HCT116 (cell line): ENCODE data around the gene BTBD2.

ENCODE experiments used
- CTCF ChIP-seq, 3 experiments: fragments of 200-600 bp in 1 of 3; sonication (generic) in 1 of 3; IDR thresholded peaks in 2 of 3; conservative IDR thresholded peaks in 1 of 3; 2 replicates each; pipeline ENCODE4 v1.5.1; 2012 to 2017; ENCODE audit warnings: low read depth in 2 of 3, low read length in 2 of 3, antibody characterized with exemption in 1 of 3, borderline replicate concordance in 1 of 3, control low read depth in 1 of 3, mild to moderate bottlenecking in 1 of 3, mixed read lengths in 1 of 3, mixed run types in 1 of 3, moderate library complexity in 1 of 3; ENCODE audit not compliant: insufficient read depth in 1 of 3
- EGR1 ChIP-seq: IDR thresholded peaks from 2 replicates; pipeline ENCODE4 v1.6.1; 2012; ENCODE audit warnings: low read depth
- EZH2phosphoT487 ChIP-seq: fragments of 200-600 bp; IDR thresholded peaks from 2 replicates; pipeline ENCODE4 v1.6.1; 2018; ENCODE audit warnings: antibody characterized with exemption, borderline replicate concordance
- JUND ChIP-seq: IDR thresholded peaks from 2 replicates; pipeline ENCODE4 v1.6.1; 2012
- POLR2A ChIP-seq: IDR thresholded peaks from 2 replicates; pipeline ENCODE4 v1.7.0; 2011; ENCODE audit warnings: borderline replicate concordance; ENCODE audit not compliant: insufficient read depth, insufficient read length; ENCODE audit errors: extremely low read depth
- POLR2AphosphoS5 ChIP-seq: IDR thresholded peaks from 2 replicates; pipeline ENCODE4 v1.6.1; 2011; ENCODE audit warnings: mild to moderate bottlenecking, low read depth, low read length, moderate library complexity
- REST ChIP-seq: IDR thresholded peaks from 2 replicates; pipeline ENCODE4 v1.6.1; 2012; ENCODE audit warnings: low read depth
- SIN3A ChIP-seq: IDR thresholded peaks from 2 replicates; pipeline ENCODE4 v1.6.1; 2012; ENCODE audit warnings: low read depth
- SRF ChIP-seq: IDR thresholded peaks from 2 replicates; pipeline ENCODE4 v1.6.1; 2012; ENCODE audit warnings: low read depth
- ZNF274 ChIP-seq: fragments of 200-500 bp; sonication (Bioruptor generic); IDR thresholded peaks from 2 replicates; pipeline ENCODE4 v1.6.1; 2014; ENCODE audit warnings: mild to moderate bottlenecking, low read depth, low read length, inconsistent platforms

GRCh38 chr19:2036424-2036823, 20.9 kb upstream of the BTBD2 start:
- TF ChIP-seq CTCF (IDR thresholded peaks at IDR 0.05 in 2 of 3, conservative IDR thresholded peaks at IDR 0.05 in 1 of 3; ENCODE audit: borderline replicate concordance in 1 of 3, insufficient read depth in 1 of 3, low read depth in 2 of 3, low read length in 2 of 3) = no peak
- no peak for TF ChIP-seq POLR2AphosphoS5
- no peak for TF ChIP-seq REST
- no peak for TF ChIP-seq JUND
- no peak for TF ChIP-seq EZH2phosphoT487
- TF ChIP-seq ZNF274 = no peak
- TF ChIP-seq SRF = no peak
- TF ChIP-seq EGR1 = no peak
- no peak for TF ChIP-seq POLR2A
- no peak for TF ChIP-seq SIN3A
